ENCODE results near the gene HNRNPLL. TPM values are rescaled to one million over a fixed set of nuclear protein-coding genes. Genes with fewer than 3 reads are reported as not detected.

Gene HNRNPLL
- polyA plus RNA-seq, 1 of the 3 experiments (the other 2 are of a cell fraction): 24.4 TPM

DNA sequence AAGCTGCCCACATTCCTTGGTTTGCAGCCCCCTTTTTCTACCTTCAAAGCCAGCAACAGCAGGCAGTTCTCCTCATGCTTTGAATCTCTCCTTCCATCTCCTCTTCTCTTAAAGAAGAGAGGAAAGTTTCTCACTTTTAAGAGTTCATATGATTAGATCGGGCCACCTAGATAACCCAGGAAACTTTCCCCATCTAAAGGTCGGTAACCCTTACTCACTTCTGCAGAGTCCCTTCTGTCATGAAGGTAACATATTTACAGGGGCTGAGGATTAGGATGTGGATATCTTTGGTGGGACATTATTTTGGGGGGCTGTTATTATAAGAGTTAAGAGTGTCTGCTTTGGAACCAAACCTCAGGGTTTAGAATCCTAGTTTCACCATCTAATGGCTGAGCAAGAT is 51.0 kb downstream of the HNRNPLL start:
- H3K36me3 ChIP-seq (replicated peaks in 1 of 2; ENCODE audit: control insufficient read depth in 1 of 2, insufficient read depth in 2 of 2, low read length in 1 of 2): peaks cover 18 to 36% of the 10 kb centered on the region in 2 experiments
- CTCF ChIA-PET: interaction anchor here (0.6 to 6.2 kb wide), 2 partner anchors 16 to 125 kb away, joined by 3 to 40 read pairs; no protein-coding TSS in a partner anchor
- no peak overlapping the region for H3K9ac ChIP-seq
- no peaks in the 10 kb centered on the region for H4K20me1 ChIP-seq (ENCODE audit: insufficient read depth)
- TF ChIP-seq, protein P1, sequence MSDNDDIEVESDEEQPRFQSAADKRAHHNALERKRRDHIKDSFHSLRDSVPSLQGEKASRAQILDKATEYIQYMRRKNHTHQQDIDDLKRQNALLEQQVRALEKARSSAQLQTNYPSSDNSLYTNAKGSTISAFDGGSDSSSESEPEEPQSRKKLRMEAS (IDR thresholded peaks at IDR 0.05; ENCODE audit: low read depth): no peak
- TF ChIP-seq FOXJ3 (CRISPR knock-in tag; IDR thresholded peaks at IDR 0.05) (no peak), RXRA (IDR thresholded peaks at IDR 0.05; ENCODE audit: borderline replicate concordance, low read depth) (no peak), TCF12 (IDR thresholded peaks at IDR 0.05) (no peak), MEF2A (IDR thresholded peaks at IDR 0.05; ENCODE audit: borderline replicate concordance, low read depth) (no peak), FOSL2 (IDR thresholded peaks at IDR 0.05; ENCODE audit: borderline replicate concordance, low read depth) (no peak), NFIC (IDR thresholded peaks at IDR 0.05; ENCODE audit: borderline replicate concordance) (no peak), GABPA (IDR thresholded peaks at IDR 0.05; ENCODE audit: low read depth) (no peak), TEAD4 (IDR thresholded peaks at IDR 0.05; ENCODE audit: borderline replicate concordance, insufficient read depth) (no peak), YY1 (IDR thresholded peaks at IDR 0.05; ENCODE audit: low read depth) (no peak), MXI1 (IDR thresholded peaks at IDR 0.05; ENCODE audit: low read depth, low read length) (no peak), SMC3 (IDR thresholded peaks at IDR 0.05; ENCODE audit: low read depth, low read length) (no peak), CHD2 (IDR thresholded peaks at IDR 0.05; ENCODE audit: low read length, partially characterized antibody) (no peak), RFX5 (IDR thresholded peaks at IDR 0.05; ENCODE audit: low read length) (no peak), EZH2phosphoT487 (IDR thresholded peaks at IDR 0.05; ENCODE audit: borderline replicate concordance, low read depth) (no peak), TAF1 (IDR thresholded peaks at IDR 0.05; ENCODE audit: borderline replicate concordance, low read depth, low read length) (no peak)
- TF ChIP-seq, protein P2, sequence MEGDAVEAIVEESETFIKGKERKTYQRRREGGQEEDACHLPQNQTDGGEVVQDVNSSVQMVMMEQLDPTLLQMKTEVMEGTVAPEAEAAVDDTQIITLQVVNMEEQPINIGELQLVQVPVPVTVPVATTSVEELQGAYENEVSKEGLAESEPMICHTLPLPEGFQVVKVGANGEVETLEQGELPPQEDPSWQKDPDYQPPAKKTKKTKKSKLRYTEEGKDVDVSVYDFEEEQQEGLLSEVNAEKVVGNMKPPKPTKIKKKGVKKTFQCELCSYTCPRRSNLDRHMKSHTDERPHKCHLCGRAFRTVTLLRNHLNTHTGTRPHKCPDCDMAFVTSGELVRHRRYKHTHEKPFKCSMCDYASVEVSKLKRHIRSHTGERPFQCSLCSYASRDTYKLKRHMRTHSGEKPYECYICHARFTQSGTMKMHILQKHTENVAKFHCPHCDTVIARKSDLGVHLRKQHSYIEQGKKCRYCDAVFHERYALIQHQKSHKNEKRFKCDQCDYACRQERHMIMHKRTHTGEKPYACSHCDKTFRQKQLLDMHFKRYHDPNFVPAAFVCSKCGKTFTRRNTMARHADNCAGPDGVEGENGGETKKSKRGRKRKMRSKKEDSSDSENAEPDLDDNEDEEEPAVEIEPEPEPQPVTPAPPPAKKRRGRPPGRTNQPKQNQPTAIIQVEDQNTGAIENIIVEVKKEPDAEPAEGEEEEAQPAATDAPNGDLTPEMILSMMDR (IDR thresholded peaks at IDR 0.05): no peak
- TF ChIP-seq, protein P3, sequence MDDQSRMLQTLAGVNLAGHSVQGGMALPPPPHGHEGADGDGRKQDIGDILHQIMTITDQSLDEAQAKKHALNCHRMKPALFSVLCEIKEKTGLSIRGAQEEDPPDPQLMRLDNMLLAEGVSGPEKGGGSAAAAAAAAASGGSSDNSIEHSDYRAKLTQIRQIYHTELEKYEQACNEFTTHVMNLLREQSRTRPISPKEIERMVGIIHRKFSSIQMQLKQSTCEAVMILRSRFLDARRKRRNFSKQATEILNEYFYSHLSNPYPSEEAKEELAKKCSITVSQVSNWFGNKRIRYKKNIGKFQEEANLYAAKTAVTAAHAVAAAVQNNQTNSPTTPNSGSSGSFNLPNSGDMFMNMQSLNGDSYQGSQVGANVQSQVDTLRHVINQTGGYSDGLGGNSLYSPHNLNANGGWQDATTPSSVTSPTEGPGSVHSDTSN (IDR thresholded peaks at IDR 0.05): no peak
- TF ChIP-seq, protein P4, sequence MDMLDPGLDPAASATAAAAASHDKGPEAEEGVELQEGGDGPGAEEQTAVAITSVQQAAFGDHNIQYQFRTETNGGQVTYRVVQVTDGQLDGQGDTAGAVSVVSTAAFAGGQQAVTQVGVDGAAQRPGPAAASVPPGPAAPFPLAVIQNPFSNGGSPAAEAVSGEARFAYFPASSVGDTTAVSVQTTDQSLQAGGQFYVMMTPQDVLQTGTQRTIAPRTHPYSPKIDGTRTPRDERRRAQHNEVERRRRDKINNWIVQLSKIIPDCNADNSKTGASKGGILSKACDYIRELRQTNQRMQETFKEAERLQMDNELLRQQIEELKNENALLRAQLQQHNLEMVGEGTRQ (IDR thresholded peaks at IDR 0.05; ENCODE audit: borderline replicate concordance, low read depth, low read length): no peak
- TF ChIP-seq, protein P5, sequence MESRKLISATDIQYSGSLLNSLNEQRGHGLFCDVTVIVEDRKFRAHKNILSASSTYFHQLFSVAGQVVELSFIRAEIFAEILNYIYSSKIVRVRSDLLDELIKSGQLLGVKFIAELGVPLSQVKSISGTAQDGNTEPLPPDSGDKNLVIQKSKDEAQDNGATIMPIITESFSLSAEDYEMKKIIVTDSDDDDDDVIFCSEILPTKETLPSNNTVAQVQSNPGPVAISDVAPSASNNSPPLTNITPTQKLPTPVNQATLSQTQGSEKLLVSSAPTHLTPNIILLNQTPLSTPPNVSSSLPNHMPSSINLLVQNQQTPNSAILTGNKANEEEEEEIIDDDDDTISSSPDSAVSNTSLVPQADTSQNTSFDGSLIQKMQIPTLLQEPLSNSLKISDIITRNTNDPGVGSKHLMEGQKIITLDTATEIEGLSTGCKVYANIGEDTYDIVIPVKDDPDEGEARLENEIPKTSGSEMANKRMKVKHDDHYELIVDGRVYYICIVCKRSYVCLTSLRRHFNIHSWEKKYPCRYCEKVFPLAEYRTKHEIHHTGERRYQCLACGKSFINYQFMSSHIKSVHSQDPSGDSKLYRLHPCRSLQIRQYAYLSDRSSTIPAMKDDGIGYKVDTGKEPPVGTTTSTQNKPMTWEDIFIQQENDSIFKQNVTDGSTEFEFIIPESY (IDR thresholded peaks at IDR 0.05; ENCODE audit: borderline replicate concordance, low read depth): no peak
- no peak overlapping the region for H3K27ac ChIP-seq (ENCODE audit: low read depth in 2 of 2, low read length in 1 of 2)
- no peaks in the 10 kb centered on the region for H3K9me3 ChIP-seq
- no peak overlapping the region for H3K4me2 ChIP-seq
- 94% methylated on average over 2 of the region's 2 CpGs for whole genome bisulfite sequencing (ENCODE audit: low lambda C conversion rate)
- H3K4me3 ChIP-seq (ENCODE audit: low read depth in 2 of 2, low read length in 1 of 2): no peak overlapping the region
- H3K27me3 ChIP-seq (ENCODE audit: insufficient read depth): no peaks in the 10 kb centered on the region
- POLR2A ChIA-PET: no interaction called here
- no peaks in the 10 kb centered on the region for H3K9me2 ChIP-seq
- no peaks in the 10 kb centered on the region for H3K79me2 ChIP-seq (ENCODE audit: insufficient read depth)
- H3K4me1 ChIP-seq (ENCODE audit: control insufficient read depth in 1 of 2, insufficient read depth in 2 of 2, low read depth in 1 of 2, low read length in 1 of 2): peaks cover 0 to 2% of the 10 kb centered on the region in 2 experiments; a peak in 1 of 4 replicates
- DNase-seq: no peak
- peaks cover 15% of the 10 kb centered on the region for H3F3A ChIP-seq (replicated peaks; ENCODE audit: insufficient read depth)
- H2AFZ ChIP-seq (ENCODE audit: low read depth): no peak overlapping the region

All from SK-N-SH (cell line).